ENCODE measurements around the gene ANKRD27.
"Not testable (repeated sequence)": the region's sequence is repeated elsewhere in the genome, so short reads cannot be mapped to it uniquely, and the experiment has no call there.

The ANKRD27 gene

GRCh38 chr19:32573492-32573794 lies 101.5 kb downstream of the ANKRD27 start:
- H3K4me3 ChIP-seq (ENCODE audit: low read length) = no peak overlapping the region
- no peak for DNase-seq (ENCODE audit: low read depth, low spot score)

GRCh38 chr19:32572700-32573491 lies 102.1 kb downstream of the ANKRD27 start:
- DNase-seq (ENCODE audit: low read depth, low spot score) = peak; percentile 54
- not testable (repeated sequence) for H3K4me3 ChIP-seq (ENCODE audit: low read length)

DNA sequence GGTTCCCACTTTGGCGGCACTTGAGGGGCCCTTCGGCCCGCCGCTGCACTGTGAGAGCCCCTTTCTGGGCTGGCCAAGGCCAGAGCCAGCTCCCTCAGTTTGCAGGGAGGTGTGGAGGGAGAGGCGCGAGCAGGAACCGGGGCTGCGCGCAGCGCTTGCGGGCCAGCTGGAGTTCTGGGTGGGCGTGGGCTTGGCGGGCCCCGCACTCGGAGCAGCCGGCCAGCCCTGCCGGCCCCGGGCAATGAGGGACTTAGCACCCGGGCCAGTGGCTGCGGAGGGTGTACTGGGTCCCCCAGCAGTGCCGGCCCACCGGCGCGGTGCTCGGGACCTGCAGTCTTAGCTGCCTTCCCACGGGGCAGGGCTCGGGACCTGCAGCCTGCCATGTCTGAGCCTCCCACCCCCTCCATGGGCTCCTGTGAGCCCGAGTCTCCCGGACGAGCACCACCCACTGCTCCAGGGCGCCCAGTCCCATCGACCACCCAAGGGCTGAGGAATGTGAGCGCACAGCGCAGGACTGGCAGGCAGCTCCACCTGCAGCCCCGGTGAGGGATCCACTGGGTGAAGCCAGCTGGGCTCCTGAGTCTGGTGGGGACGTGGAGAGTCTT lies 103.4 kb downstream of the ANKRD27 start:
- not testable (repeated sequence) for DNase-seq (ENCODE audit: low read depth, low spot score); H3K4me3 ChIP-seq (ENCODE audit: low read length)

GRCh38 chr19:32570081-32570785 lies 104.7 kb downstream of the ANKRD27 start:
- DNase-seq (ENCODE audit: low read depth, low spot score) = peak; percentile 51
- H3K4me3 ChIP-seq (ENCODE audit: low read length) = no peak overlapping the region

DNA sequence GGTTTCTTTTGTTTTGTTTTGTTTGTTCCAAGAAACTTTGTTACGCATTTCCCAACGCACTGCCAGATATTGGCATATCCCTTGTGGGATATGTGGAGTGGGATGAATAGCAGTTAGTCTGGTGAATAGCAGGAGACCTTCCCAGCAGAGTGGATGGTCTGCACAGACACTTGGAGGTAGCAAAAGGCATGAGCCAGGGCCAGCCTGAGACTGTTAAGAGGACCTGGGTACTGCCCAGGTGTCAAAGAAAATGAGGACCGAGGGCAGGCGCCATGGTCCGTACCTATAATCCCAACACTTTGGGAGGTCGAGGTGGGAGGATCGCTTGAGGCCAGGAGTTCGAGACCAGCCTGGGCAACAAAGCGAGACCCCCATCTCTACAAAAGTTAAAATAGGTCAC lies 107.5 kb downstream of the ANKRD27 start:
- no peak overlapping the region for H3K4me3 ChIP-seq (ENCODE audit: low read length)
- DNase-seq (ENCODE audit: low read depth, low spot score) = no peak

DNA sequence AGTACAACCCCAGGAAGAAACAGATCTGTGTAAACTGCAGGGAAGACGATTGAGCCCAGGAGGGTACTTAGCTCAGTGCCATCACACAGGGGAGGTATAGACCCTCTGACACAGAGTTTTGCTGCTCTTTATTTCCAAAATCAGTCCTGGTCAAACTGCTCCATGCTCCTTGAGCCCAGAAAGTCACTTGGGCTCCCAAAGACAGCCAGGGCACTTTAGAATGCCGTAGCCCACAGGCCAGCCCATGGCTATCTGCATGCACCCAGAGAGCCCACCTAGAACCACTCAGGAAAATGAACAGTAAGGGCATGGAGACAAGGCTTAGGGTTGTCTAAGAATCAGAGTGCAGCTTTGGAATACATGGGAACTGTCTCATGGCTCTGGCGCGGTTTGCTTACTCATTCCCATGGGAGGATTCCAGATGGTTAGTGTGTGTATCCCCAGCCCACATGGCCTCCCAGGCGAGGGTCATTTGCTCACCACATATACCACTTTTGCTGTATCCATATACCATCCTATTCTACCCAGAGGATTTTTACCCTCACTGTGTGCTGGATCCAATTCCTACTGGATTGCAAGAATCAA lies 108.6 kb downstream of the ANKRD27 start:
- H3K4me3 ChIP-seq (ENCODE audit: low read length) = no peak overlapping the region
- DNase-seq (ENCODE audit: low read depth, low spot score) = no peak

DNA sequence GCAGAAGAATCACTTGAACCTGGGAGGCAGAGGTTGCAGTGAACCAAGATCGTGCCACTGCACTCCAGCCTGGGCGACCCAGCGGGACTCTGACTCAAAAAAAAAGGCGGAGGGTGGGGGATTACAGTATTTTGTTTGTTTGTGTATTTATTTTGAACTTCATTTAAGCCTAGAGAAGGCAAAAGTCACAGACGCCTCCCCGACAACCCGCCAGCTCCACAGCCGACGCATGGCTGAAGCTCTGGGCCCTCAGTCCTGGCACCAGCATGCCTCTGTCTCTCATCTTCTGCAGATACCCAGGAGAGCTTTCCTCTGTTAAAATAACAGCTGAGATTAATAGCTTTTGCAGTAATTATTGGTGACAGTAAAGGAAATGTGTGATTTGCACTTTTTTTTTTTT lies 111.2 kb downstream of the ANKRD27 start:
- no peak for DNase-seq (ENCODE audit: low read depth, low spot score)
- H3K4me3 ChIP-seq (ENCODE audit: low read length) = no peak overlapping the region

DNA sequence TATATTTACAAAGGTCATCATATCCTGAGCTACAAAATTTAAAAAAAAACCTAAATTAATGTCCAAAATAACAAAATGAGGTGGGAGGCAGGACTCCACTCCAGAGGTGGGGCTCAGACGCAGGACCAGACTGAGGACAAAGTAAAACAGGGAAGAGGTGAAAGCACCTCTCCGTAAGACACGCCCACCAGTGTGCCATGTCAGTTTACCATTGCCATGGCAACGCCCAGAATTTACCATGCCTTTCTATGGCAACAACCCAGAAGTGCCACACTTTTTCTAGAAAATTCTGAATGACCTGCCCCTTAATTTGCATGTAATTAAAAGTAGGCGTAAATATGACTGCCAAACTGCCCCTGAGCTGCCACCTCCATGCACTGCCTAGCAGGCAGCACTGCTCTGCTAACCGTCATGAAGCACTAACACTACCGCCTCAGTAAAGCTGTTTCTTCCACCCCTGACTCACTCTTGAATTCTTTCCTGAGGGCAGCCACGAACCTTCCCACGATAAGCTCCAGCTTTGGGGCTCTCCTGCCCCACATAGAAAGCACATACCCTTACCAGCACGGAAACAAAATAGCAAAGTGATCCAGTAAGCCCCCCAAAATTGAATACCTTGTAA lies 116.3 kb downstream of the ANKRD27 start:
- H3K4me3 ChIP-seq (ENCODE audit: low read length) = no peak overlapping the region
- no peak for DNase-seq (ENCODE audit: low read depth, low spot score)

GRCh38 chr19:32555786-32556185 lies 119.2 kb downstream of the ANKRD27 start:
- no peak for DNase-seq (ENCODE audit: low read depth, low spot score)
- no peak overlapping the region for H3K4me3 ChIP-seq (ENCODE audit: low read length)

DNA sequence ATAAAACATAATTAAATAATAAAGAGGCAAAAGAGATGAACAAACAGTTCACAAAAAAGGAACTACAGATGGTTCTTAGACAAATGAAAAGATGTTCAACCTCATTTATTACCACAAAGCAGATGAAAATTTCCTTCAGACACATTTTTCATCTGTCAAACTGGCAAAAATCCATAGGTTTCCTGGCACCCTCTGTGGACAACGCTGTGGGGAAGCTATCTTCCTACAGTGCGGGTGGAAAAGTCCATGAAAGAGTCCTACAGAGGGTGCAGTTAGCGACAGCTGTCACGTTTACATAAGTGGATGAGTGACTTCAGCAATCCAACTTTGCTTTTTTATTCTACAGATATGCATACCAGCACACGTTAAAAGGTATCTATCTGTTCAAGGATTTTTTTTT lies 124.3 kb downstream of the ANKRD27 start:
- H3K4me3 ChIP-seq (ENCODE audit: low read length) = no peak overlapping the region
- DNase-seq (ENCODE audit: low read depth, low spot score) = no peak

Measured in Jurkat, Clone E6-1 (cell line).